HL-60/S4 treated with retinoic acid at 250 ng/mL for 4 days and 3 days (cell line): ENCODE data around the gene PDZD2.

Experiments
- in situ Hi-C: fragments of 300-500 bp; cut with MboI; formaldehyde crosslinking; loops from 2 replicates; pipeline ENCODE4 v1.7.0; 2022; ENCODE audit warnings: low sequenced_read_pairs

PDZD2 gene

GRCh38 chr5:31911291-31912265 lies 272.6 kb downstream of the PDZD2 start:
- in situ Hi-C loops: no loop called here

GRCh38 chr5:31913808-31914207 lies 274.9 kb downstream of the PDZD2 start:
- in situ Hi-C loops: no loop called here

GRCh38 chr5:31916327-31916726 lies 277.4 kb downstream of the PDZD2 start:
- in situ Hi-C loops: no loop called here

- in situ Hi-C loops: no loop called here
Observed at GRCh38 chr5:31918739-31919138, 279.8 kb downstream of the PDZD2 start.

GRCh38 chr5:31921852-31922305 lies 282.9 kb downstream of the PDZD2 start:
- in situ Hi-C loops: no loop called here

GRCh38 chr5:31924005-31924404 lies 285.1 kb downstream of the PDZD2 start:
- in situ Hi-C loops: no loop called here

- in situ Hi-C loops: no loop called here
Observed at GRCh38 chr5:31931874-31932273, 292.9 kb downstream of the PDZD2 start.

- in situ Hi-C loops: no loop called here
Observed at GRCh38 chr5:31934156-31934555, 295.2 kb downstream of the PDZD2 start.

- in situ Hi-C loops: no loop called here
Observed at GRCh38 chr5:31935496-31936369, 296.8 kb downstream of the PDZD2 start.

GRCh38 chr5:31936683-31937082 lies 297.8 kb downstream of the PDZD2 start:
- in situ Hi-C loops: no loop called here

GRCh38 chr5:31937226-31937625 lies 298.3 kb downstream of the PDZD2 start:
- in situ Hi-C loops: no loop called here

- in situ Hi-C loops: no loop called here
Observed at GRCh38 chr5:31937703-31938102, 298.8 kb downstream of the PDZD2 start.

- in situ Hi-C loops: no loop called here
Observed at GRCh38 chr5:31939151-31939550, 300.2 kb downstream of the PDZD2 start.

- in situ Hi-C loops: no loop called here
Observed at GRCh38 chr5:31941151-31941755, 302.3 kb downstream of the PDZD2 start.

- in situ Hi-C loops: no loop called here
Observed at GRCh38 chr5:31942546-31942945, 303.6 kb downstream of the PDZD2 start.

- in situ Hi-C loops: no loop called here
Observed at GRCh38 chr5:31944684-31945445, 305.9 kb downstream of the PDZD2 start.

- in situ Hi-C loops: no loop called here
Observed at GRCh38 chr5:31948006-31948405, 309.1 kb downstream of the PDZD2 start.

GRCh38 chr5:31952067-31952466 lies 313.1 kb downstream of the PDZD2 start:
- in situ Hi-C loops: no loop called here

GRCh38 chr5:31954091-31954490 lies 315.2 kb downstream of the PDZD2 start:
- in situ Hi-C loops: no loop called here

GRCh38 chr5:31957151-31957550 lies 318.2 kb downstream of the PDZD2 start:
- in situ Hi-C loops: no loop called here
